NOMO-1 treated with dmso at 0.1 percent for 144 hours (cell line): ENCODE data around the gene ADISSP.
A peak's percentile ranks its signal among the peaks of the same experiment; 100 is the strongest.

Source experiments
- DNase-seq: peaks from one replicate; lab custom pipeline; 2025; ENCODE audit not compliant: unreplicated experiment; lab: John Stamatoyannopoulos, UW

Gene ADISSP

GRCh38 chr20:3782597-3782996 lies 15.0 kb upstream of the ADISSP start:
- DNase-seq = no peak

DNA sequence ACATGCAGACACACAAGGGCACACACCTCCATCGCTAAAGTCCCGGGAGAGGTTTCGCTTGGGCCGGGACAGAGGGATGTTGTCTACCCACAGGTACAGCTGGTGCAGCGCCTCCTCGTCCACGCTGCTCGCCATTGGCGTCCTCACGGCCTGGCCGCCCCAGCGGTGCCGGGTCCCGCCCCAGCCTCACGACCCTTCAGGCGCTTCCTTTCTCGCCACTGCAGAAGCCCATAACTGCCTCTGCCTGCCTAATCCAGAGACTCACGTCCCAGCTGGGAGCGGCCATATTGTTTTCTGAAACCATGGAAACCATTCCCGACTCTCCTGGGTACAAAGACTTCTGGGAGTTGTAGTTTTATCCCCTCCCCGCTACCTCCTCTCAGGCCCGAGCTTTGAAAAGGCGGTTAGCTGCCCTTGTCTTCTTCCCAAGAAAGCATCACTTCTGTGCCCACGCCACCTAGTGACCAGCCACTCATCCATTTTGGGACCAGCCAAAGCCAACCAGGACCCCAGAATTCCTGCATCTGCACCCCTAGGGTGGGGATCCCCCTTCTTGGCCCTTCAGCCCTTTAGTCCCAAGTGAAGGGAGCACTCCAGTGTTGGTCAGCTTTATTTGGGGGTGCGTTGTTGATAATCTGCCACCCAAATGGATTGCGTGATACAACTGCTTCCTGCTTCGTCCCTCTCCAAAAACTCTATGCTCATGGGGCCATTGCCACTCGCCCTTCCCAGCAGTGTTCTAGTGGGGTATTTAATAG lies 13.8 kb upstream of the ADISSP start, which contains the start of gene SPEF1:
Gene SPEF1, minus strand, starts transcription at position 296 of the 758 bp plus-strand sequence. Its CDS starts 161 bp downstream, at position 135.
- DNase-seq = peak; percentile 88

- no peak for DNase-seq
Measured at GRCh38 chr20:3778976-3779375, 11.4 kb upstream of the ADISSP start.

DNA sequence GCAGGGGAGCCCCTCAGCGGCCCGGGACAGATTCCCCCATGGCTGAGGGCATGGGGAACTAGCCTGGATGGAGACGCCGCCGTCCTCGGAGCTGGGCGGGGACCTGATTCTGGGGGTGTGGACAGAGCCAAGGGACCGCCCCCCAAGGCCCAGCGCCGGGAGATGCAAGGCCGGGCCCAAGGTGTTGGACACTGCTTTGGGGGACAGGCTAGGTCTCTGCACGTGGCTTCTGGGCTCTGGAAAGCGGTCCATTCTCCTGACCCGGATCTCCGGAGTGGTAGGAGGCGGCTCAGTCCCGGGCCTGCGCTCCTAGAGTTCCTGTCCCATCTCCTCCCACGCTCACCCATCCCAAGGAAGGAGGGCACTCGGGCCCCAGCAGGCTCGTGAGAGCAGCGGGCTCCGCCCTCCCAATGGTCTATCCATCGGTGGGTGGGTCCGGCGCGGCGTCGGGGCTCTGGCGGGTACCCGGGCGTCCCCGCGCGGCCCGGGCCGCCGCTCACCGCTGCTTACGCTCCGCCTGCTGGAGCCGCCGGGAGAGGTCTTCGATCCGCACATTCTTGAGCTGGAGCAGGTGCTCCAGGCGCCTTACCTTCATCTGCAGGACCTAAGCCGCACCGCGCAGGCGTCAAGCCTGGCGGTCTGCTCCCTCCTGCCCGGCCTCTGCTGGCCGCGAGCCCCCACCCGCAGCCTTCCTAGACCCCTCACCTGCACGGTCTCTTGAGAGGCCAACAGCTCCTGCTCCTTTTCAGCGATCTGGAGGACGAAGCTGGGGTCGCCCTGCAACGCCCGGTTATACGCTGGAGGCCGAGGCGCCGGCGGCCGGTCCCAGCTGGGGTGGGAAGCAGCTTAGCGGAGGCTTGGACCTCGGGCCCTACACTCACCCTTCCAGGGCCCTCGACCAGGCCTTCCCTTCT lies 10.4 kb upstream of the ADISSP start:
- no peak for DNase-seq

DNA sequence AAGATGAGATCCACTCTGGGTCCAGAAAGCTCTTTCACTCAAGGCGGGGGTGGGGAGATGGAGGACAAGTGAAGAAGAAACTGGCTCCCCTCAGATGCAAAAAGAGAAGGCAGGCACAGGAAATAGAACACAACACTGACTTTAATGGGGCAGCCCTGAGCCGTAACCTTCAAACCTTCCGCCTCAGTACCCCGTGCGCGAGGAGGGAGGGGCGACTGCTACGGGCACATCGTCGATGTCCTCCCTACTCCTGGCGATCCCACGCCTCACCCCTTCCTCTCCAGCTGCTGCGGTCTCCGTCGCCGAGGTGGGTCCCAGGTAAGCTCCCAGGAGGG lies 9.8 kb upstream of the ADISSP start:
- DNase-seq = no peak

GRCh38 chr20:3775457-3776108 lies 8.0 kb upstream of the ADISSP start:
- no peak for DNase-seq

DNA sequence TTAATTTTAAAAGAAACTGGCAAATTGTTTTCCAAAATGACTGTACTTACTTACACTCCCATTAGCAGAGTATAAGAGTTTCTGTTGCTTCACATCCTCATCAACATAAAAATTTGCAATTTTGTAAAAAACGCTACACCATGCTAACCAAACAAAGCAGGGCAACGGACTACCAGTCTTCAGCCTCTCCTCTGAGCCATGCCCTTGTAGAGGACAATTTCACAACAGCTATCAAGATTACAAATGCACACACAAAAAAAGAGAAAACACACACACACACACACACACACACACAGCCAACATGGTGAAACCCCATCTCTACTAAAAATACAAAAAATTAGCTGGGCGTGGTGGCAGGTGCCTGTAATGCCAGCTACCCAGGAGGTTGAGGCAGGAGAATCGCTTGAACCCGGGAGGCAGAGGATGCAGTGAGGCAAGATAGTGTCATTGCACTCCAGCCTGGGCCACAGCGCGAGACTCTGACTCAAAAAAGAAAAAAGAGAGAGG lies 4.1 kb upstream of the ADISSP start:
- DNase-seq = no peak

DNA sequence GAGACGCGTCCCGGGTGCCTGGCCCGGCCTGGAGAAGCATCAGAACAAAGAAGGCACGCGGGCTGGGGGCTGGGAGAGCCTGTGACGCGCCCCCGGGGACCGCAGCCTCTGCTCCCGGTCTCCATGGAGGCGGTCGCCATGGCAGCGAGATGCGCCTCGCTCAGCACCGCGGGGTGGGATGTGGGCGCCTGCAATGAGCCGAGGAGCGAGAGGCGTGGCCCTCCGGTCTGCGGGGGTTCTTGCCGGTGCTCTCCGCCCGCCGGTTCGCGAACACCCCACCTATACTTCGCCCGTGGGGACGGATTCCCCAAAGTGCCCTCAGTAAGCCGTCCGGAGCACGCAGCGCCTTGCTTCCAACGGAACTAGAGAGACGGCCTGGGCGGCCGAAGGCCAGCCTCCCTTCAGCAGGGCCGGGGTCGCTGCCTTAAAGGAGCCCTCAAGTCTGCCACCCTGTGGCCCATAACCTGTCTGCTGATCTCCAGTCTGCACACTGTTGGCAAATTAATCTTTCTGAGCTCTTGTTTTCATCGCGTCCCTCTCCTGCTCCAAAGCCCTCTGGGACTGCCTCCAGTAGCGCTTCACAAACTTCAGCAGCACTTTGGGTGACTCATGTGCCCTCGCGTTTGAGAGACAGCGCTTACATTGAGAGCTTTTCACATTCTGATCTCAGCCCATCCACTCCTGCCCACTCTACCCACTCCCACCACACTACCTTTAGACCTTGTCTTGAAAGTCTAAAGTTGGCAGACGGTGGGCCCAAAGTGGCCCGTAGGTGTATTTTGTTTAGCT lies 983 bp upstream of the ADISSP start:
- peak; percentile 73 for DNase-seq

DNA sequence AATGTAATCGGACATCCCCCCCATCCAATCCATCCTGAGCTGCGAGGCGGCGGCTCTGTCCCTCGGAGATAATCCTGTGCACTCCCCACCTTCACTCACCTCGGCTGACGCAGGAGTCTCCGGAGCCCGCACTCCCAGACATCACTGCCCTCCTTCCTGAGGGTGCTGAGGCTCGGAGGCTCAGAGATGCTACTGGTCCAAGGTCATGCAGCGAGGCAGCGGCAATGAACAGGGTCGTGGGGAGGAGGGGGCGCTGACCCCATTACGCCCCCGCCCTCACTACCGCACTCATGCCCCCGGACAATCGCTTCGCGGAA lies 485 bp downstream of the ADISSP start:
- DNase-seq = no peak

GRCh38 chr20:3766422-3767109 lies 987 bp downstream of the ADISSP start:
- DNase-seq = no peak

DNA sequence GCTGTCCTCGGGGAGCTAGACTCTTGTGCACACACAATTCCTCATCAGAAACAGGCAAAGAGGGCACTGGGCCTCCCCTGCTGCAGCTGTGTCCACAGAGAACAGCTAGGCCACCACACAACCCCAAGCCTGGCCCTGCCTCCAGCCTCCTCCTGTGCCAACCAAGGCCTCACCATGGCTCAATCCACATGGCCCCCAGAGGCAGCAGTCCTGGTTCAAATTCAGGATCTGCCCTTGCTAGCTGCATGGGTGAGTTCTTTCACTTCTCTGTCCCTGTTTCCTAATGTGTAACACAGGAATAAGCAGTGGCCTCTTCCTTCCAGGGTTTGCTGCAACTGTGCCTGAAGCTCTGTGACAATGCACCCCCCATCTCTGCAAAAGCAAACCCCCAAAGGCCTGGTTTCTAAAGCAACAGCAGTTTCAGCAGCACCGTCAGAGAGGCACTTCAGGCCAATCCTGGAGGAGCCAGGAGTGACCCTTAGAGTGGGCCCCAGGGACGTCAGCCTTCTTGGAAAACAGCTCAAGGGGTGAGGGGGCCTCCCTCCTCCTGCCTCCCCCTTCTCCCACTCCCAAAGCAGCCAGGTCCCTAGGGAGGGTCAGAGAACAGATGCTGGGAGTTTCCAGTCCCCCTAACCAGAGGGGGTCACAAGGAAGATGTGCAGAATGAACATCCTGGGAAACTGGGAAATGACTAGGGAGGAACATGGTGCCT lies 2.2 kb downstream of the ADISSP start:
- no peak for DNase-seq

DNA sequence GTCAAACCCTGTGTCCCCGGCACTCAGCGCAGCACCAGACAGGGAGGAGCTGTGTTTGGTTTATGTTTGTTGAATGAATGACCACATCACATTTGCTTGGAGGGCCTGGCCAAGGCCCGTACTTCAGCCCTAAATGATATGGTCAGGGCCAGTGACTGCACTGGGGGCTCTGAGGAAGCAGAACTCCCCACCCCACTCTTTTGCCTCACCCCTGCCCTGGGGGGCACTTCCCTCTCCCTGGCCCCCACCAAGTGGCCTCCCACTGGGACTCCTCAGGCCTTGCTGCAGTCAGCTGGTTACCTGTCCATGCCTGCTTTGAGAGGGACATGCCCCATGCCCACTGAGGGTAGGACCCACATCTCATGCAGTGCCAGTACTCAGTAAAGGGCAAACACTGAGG lies 2.9 kb downstream of the ADISSP start:
- DNase-seq = no peak

DNA sequence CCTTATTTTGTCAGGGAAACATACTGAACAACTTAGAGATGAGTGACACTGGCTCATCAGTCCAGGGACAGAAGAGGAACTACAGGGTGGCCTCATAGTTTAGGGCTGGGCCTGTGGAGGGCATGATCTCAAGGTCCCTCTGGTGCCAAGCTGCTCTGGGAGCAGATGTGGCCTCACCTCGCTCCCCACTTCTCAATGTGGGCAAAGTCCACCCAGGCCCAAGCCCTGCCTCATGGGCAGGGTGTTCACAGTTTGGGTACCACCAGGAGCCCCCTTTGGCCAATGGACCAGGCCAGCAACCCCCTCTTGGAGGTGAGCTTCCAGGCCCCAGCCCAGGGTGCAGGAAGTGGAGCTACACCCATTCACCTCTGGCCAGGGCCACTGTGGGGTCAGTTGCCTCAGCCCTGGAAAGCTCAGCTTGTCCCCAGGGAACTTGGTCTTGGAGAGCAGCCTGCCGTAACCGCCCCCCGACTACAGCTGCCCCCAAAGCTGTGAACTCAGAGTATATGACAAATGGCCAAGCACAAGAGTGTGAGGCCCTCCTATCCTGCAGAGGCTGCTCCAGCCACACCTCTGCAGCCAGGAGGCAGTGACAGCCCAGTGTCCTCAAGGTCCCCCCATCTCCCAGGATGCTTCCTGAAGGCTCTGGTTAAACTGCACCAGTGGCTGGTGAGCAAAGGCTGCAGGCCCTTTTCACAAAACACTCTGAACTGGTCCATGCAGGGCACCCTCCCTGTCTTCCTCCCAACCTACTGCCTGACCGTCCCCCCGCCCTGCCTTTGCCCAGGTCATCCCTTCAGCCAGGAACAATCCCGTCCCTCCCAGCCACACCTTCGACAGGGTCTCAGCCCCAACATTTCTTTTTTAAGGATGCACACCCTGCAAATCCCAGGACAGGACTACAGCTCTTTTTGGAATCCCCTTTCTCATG lies 3.6 kb downstream of the ADISSP start:
- DNase-seq = no peak

DNA sequence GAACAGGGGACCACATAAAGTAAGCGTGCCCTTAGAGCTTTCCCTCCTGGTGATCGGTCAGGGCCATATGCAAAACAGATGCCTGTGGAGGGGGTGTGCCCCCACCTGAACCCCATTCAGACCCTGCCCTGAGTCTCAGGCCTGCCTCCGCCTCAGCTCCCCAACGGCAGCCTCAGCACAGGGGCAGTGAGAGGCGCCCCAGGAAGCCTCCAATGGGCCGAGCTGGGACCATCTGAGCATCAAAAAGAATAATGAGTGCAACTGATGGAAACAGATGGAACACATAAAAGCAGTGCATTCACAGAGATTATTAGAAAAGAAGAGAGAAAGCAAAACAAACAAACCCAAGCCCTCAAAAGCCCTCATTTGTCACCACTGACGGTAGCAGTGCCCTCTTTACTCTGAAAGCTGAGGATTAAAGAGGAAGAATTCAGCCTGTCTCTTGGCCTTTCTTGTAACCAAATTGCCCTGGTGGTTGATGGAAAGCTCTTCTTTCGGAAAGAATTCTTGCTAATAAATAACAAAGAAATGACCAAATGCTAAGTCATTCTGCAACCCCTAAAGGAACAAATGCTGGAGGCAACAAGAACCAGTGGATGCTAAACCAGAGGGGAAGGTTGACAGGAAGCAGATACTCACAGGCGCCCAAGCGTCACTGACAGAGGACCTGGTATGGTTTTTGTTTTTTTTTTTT lies 6.8 kb downstream of the ADISSP start:
- no peak for DNase-seq

DNA sequence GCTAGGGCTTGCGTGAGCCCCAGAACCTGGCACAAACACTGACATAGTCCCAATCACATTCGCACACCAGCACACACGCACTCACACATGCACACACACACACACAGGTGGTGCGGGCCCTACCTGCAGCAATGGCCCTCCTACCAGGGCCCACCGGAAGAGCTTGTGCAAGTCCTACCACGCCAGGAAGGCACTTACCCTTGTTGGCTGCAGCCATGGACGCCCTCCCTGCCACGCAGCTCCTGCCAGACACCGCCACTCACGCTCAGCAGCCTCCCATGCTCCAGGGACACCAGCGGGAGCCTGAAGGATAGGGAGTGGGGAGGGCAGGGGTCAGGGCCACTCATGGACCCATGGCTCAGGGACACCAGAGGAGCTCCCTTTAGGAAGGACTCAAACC lies 7.7 kb downstream of the ADISSP start:
- no peak for DNase-seq

GRCh38 chr20:3759316-3759823 lies 8.2 kb downstream of the ADISSP start:
- DNase-seq = no peak

GRCh38 chr20:3758566-3758965 lies 9.0 kb downstream of the ADISSP start:
- DNase-seq = no peak

DNA sequence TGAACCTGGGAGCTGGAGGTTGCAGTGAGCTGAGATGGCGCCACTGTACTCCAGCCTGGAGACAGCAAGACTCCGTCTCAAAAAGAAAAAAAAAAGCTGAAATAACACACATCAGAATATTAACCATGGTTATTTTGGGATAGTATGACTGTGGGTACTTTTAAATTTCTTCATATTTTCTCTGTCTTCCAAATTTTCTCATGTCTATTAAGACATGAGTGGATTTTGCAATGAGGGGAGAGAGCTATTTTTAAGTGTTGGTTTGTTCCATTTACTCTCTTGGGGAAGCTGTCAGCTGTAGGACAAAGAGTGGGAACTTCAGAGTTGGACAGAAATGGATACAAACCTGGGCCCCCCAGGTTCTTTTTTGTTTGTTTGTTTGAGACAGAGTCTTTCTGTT lies 10.3 kb downstream of the ADISSP start:
- no peak for DNase-seq
